GOT3 (cell line): ENCODE measurements around the gene PTPRT.

ENCODE experiments used
- DNase-seq: peaks from one replicate; lab custom pipeline; 2025; ENCODE audit warnings: mixed read lengths; lab: John Stamatoyannopoulos, UW

Gene PTPRT

DNA sequence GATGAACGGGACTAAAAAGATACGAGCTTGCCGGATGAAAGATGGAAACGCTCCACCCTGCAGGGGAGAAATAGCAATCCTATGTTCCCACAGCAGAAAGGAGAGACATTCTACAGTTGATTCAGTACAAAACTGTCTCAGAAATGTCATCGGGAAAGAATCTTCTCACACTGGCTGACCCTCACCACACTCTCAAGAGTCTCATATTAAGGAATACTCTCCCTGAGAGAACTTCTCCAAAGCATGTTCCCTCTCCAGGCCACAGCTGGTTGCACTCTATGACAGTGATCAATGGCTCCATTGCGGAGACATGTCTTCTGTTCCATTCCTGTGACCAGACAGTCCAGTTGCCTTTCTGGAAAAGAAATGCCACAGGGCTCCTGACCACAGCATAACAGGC, 813.6 kb downstream of the PTPRT start:
- DNase-seq: no peak

DNA sequence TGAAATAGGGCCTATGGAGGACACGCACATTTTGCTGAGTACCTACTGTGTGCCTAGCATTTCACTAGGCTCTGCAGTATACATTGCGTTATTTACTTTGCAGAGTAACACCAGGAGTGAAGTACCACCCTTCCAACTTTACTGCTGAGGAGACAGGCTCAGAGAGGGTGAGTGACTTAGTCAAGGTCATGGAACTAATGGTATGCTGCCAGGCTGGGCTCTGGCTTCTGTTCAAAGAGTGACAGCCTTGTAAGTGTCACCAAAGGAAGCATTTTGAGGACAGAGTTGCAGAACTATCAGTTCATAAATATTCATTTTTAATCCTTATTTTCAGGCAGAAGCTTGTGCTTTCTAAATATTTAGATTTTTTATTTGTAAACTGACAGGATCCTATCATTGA, 816.7 kb downstream of the PTPRT start:
- DNase-seq: no peak

DNA sequence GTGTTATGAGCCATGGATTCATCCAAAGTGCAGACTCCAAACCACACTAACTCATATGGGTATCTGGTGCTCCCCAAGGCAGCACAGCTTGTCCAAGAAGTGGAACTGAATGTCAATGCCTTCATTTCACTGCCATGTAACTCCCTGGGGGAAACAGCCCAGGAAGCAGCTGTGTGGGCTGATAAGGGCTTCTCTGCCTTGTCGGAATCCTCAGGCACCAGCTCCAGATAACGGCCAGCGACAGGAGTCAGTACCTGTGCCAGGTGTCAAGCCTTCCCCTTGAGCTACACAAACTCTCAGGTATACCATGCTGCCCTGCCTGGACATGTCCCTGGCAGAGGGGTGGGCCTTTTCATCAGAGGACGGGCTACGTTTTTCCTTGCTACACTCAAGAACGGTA, 819.6 kb downstream of the PTPRT start:
- DNase-seq: no peak

DNA sequence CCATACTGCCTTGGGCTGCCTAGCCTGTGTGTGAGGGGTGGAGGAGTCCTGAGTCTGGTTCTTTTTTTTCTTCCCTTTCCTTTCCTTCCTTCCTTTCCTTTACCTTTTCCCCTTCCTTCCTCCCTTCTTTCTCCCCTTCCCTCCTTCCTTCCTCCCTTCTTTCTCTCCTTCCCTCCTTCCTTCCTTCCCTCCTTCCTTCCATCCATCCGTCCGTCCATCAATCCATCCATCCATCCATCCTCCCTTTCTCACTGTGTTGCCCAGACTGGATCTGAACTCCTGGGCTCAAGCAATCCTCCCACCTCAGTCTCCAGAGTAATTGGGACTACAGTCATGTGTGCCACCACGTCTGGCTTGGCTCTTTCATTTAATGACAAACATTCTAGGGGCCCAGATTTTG, 820.8 kb downstream of the PTPRT start:
- no peak for DNase-seq

DNA sequence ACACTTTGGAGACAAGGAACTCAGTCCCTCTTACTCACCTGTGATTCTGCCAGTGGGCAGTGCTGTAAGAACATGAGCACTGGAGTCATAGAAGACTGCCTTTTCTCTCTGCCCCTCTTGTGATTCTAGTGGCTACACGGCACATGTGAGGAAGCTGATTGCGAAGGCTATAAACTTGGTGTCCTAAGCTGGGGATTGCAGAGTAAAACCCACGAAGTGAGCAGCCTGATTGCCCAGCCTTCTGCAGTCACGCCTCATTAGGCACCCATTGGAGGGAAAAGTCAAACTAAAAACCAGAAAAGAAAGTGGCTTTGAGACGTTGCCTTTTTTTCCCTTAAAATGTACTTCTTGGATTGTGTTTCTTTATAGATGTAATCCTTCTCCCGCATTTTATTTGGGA, 823.1 kb downstream of the PTPRT start:
- no peak for DNase-seq

DNA sequence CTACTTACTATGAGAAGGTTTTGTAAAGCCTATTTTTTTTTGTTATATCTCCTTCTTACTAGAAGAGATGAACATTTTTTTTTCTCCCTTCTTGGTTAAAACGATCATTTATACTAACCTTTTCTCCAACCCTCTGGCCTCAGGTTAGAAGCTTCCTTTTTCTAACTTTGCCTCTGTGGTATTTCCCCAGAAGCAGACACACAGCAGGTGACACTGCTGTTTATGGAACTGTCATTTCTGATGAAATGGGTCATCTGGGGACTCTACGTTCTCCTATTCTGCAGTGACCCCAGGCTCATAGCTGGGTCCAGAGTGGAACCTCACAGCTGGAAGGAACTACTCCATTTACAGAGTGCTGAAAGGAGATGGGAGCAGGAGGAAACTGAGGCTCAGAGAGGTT, 825.3 kb downstream of the PTPRT start:
- DNase-seq: no peak

DNA sequence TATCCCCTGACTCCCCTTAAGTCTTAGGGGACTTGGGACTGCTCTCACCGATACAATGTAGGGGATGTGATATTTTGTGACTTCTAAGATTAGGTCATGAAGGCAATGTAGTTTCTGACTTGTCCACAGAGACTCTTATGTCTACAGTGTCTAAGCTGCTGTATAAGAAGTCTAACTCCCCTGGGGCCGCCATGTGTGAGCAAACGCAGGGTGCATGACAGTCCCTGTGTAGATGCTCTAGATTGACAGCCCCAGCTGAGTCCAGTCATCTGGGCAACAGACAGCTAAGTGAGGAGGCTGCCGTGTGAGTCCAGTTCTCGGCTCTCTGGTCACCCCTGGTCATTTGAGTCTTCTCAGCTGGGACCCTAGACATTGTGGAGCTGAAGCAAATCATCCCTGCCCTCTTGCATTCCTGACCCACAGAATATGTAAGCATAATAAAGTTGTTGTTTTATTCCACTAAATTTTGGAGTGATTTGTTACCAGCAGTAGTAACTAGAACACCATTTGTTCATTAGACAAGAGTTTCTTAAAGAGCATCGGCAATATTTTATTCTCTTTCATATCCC, 828.2 kb downstream of the PTPRT start:
- DNase-seq: no peak

DNA sequence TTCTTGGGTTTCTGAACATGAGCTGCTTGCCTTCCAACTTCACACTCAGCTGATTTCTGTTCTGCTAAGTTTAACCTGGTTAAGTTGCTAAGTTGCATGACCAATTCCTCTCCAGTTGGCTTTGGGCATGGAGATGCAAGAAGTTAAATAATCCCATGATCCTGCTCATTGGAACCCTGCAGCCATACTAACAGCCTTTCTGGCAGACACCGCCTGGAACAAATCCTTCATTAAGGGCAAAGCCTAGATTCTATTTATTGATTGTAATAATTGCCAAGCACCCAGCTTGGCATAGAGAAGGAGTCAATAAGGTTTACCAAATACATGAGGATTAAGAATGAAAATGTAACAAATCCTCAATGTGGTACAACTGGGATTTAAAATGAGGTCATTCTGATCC, 829.1 kb downstream of the PTPRT start:
- DNase-seq: no peak

DNA sequence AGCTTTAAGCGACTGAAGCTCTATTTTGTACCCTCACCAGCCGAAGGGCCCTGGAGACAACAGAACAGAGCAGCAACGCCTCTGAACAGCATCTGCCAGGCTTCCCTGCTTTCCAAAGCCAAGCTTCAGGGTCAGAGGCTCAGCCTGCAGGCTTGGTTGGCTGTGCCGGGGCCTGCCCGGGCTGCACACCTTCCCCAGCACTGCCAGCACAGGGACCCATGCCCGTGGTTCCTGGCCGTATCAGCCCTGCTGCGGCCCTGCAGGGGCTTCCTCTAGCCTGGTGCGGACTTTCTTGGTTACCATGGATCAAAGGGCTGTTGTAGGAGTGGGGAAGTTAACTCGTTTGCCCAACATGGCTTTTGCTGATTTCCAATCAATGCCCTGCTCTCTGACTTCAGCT, 830.1 kb downstream of the PTPRT start:
- no peak for DNase-seq

DNA sequence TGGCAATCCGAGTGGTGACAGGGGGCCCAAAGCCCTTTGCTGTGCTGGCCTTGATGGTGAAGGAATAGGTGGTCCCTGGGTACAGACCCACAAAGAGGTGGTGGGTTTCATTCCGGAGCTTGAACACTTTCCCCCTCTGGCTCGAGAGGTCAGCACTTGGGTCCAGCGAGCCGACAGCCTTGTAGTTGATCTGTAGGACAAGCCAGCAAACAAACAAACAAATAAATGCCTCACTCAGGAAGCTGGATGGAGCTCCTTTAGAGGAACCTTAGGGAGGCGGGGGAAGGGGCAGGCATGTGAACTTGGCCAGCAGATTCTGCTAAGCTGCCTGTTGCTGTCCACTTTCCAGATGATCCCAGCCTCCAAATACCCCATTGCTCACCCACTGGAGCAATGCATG, 837.6 kb downstream of the PTPRT start:
- no peak for DNase-seq

DNA sequence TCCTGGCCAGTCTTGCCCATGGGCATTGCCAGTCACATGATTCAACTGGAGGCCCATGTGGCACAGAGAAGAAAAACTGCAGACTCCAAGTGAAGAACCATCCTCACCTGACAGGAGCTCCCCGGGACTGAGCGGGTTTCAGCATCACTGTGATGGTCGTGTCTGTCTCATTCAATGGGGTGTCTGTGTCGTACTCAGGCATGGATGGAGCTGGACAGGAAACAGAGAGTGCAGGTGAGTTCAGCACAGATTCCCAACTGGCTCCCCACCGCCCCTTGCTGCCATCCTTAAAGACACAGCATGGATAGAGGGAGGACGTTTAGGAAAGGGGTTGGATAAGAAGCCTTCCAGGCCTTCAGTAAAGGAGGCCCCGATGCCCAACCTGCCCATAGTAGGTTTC, 839.2 kb downstream of the PTPRT start:
- no peak for DNase-seq

DNA sequence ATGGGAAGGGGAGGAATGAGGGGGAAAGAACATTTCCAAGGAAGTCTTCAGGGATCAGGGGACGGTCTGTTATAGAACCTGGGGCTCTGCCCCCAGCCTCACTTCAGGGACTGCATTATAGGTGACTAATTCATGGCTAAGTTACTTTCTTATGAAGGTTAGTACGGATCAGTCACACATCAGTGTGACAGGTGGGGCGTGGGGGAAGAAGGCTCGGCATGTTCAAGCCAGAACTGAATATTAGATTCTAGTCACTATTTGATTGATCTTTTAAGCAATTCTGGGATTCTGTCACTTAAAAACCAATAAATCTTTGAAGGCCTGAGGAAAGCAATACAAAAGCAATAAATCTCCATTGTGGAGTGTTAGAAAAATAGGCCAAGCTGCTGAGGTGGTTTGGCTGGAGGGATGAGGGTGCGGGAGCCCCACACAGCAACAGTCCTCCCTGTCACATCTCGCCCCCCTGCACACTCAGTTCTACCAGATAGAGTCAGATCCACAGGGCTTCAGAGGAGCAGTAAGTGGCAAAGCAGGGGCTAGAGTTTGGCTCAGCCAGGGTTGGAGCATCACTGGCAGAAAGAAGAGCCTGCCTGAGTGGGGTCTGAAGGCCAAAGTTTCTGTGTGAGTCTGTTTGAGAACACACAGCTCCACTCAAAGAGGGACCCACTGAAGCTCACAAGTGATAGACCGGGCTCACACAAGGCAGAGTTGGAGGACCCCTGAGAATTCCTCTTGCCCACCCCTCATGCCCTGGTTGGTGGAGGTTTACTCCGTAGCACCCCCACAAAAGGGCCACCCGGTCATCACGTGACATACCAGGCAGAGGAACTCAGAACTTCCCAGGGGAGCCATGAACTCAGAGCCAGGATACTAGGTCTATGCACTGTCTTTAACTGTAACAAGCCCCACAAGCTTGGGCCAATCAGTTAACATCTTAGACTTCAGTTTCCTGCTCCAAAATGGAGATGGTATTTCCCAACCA, 843.2 kb downstream of the PTPRT start:
- DNase-seq: no peak

DNA sequence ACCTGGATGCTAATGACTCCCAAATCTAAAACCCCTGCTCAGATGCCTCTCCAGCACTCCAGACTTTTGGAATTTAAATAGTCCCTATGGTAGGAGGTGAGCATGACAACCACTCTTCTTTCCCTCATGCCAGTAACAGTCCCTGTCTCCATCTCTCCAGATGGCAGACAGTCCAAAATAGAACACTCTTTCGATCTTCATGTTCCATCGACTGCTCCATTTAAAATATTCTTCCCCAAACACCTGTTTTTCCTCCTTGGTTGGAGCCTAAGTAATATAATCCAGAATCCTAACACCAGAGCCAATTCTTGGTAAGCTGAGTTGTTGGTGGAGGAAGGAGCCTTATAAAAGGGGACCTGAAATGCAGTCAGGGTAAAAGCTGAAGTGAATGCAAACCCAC, 848.1 kb downstream of the PTPRT start:
- DNase-seq: no peak

DNA sequence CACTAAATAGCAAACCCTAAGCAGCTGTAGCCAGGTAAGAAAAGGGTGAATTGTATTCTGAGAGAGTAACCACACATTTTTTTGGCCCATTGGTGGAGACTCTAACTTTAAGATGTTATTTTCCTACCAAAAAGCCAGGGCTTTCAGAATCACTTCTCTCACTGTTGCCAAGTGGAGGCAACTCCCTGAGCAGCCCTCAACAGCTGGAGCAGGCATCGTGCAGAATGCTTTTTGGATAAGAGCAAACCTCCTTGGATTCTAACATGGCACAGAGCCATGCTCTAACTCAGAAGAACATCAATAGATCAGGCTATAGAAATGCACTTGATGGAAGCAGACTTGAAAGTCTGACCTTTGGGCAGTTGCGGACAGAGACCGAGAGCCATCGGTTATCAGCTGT, 849.3 kb downstream of the PTPRT start:
- DNase-seq: no peak

DNA sequence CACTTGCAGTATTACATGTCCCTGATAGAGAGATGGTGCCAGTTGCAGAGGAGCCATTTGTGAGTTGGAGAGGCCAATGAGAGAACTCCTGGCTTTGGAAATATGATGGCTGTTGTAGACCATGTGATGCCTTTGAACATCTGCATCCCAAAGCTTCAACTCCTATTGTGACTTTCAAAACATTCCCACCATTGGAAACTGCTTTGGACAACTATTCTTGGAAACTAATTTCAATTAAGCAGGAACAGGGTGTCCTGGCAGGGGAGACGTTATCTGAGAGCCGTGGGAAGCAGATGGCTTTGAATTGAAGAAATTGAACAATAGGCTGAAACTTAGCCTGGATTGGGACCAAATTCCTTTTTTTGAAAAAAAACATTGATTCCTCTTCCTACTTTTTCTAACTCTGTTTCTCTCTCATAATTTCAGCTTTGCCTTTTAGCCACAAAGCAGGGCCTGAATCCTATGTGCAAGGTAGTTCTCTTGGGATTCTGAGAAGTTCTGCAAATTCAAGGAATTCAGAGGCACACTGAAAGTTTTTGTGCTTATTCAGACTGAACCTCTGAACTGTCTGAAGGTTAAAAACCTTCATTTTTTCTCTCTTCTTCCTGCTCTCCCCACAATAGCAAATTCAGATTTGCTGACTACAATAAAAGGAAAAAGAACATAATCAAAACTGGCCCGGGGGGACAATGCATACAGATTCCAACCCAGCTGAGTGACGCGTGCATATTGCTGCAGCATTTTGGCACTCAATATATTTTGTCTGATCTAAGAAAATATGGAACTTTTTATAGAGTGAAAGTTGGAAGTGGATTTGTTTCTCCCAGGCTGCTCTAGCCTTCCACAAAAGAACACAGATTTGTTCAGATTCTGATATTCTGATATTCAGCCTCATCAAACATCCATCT, 851.2 kb downstream of the PTPRT start:
- DNase-seq: no peak

DNA sequence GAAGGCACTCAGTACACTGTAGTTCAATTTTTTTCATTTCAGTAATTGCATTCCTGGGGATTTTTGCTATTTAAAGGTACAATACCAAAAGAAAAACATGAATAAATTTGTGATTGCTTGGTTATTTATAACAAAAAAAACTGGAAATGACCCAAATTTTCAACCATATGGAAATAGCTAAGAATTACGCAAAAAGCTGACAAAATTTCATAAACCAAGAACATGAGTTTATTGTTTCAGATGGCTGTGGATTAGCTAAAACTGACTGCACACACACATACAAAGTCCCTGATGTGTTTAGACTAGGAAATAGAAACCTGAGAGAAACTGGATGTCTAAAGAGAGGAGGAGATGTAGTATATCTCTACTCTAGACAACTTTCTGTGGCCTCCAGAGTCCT, 853.1 kb downstream of the PTPRT start:
- no peak for DNase-seq

DNA sequence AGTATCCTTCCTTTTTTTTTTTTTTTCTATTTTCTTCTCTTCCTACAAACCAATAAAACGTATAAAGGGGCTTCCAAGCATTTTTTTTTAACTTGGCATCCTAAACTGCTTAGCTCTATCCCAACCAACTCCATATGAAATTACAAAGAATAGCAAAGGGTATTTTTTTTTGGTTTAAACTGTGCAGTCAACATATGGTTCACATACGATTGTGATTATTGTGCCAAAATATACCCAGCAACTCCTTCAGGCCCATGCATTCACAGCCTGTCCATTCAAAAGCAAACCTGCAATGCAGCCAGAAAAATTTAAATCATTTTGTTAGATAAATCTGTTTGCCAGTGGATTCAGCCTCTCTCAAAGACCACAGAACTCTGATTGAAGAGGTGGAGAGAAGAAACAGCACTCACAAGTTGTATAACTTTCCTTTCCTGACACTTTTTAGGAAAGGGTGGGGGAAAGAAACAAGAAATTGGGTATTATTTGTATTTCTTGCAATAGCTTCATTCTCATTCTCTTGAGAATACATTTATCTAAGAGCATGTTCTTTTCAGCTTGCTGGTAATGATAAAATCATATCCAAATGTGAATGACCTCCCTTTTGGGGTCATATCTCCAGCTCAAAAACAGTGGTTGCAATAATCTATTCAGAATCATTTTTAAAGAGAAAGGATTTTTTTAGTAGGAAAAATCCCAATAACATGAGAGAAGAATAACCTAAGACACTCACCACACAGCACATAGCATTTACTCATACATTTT, 870.3 kb downstream of the PTPRT start:
- DNase-seq: no peak

DNA sequence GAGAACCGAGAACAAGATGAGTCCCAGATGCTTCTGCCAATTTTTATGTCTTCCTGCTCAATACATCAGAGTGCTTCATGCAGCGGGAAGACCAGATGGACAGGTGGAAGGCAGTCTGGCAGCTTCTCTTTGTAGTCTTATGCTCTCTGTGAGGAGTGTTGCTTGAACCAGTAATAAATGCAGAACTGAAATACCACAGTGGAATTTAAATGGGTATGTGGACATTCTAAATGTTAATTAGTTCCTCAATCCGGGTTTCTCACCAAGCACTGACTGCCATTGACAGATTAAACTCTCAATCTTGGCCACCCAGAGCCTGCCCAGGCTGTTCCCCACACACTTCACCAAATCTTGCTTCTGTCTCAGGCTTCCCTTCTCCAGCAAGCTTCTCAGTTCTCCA, 876.0 kb downstream of the PTPRT start:
- DNase-seq: no peak

DNA sequence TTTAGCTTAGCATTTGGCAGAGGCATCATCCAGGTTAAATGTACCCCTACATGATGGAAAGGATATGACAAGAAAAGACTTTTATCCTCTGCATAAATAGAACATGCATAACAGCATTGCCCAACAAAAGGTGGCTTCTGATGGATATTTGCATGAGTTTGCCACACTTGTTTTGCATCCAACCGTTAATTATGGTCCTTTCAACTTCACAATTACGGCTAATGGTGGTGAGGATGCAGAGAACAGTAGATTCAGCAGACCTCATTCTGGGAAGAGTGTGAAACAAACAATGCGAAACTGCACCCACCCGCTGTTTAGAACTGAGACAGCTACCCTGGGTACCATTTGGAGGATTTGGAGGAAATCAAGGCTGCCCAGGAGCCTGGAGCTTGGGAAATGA, 880.7 kb downstream of the PTPRT start:
- no peak for DNase-seq

DNA sequence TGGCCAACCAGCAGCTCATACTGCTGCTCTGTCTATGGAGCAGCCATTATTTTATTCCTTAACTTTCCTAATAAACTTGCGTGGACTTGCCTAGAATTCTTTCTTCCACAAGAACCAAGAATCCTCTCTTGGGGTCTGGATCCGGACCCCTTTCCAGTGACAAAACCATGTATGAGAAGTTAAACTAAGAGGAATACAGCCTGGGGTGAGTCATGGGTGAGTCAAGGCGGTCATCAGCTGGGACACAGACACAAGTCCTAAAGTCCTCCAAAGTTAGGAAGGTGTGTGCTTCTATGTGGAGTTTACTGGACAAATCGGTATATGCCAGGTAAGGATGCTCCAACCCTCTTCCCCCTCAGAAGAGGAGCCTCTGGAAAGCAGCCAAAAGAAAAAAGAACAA, 881.5 kb downstream of the PTPRT start:
- no peak for DNase-seq

DNA sequence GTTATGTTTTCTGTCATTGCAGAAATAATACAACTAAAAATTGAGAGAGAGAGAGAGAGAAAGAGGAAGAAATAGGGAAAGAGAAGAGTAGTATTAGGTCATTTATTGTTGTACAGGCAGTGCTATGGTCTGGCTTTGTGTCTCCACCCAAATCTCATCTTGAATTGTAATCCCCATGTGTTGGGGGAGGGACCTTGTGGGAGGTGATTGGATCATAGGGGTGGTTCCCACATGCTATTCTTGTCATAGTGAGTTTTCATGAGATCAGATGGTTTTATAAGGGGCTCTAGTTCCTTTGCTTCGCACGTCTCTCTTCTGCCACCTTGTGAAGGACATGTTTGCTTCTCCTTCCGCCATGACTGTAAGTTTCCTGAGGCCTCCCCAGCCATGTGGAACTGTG, 894.1 kb downstream of the PTPRT start:
- DNase-seq: no peak

DNA sequence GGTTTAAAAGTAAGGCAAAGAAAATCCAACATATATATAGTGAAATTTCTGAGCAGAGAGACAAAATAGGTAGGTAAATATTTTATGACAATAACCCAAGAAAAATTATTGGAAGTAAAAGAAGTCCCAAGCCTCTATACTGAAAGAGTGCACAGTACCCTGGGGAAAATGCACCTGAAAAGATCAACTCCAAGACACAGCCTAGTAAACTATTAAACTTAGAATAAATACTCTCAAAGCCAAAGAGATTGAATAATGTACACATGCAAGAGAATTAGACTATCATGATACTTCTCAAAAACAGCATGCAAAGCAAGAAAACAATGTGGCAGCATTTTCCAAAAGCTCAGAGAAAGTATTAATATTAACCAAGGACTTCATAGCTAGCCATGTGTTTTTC, 894.7 kb downstream of the PTPRT start:
- no peak for DNase-seq
